GM13977 (cell line): ENCODE results near the gene PTP4A1.

Source experiments
- DNase-seq: peaks from one replicate; pipeline ENCODE4 v3.0.0; 2012; ENCODE audit warnings: low spot score
- in situ Hi-C: fragments of 300-500 bp; cut with MboI; formaldehyde crosslinking; loops from one replicate; pipeline ENCODE4 v1.12.0; 2022; ENCODE audit warnings: low sequenced_read_pairs, low pct_unique_long_range_greater_than_20kb, mixed read lengths, inconsistent platforms; ENCODE audit not compliant: unreplicated experiment
- TF ChIP-seq, protein P1 (sequence below): IDR thresholded peaks from 2 replicates; pipeline ENCODE4 v1.5.1; 2012; ENCODE audit warnings: mild to moderate bottlenecking, control low read depth; ENCODE audit not compliant: insufficient read depth; ENCODE audit errors: extremely low read depth, missing control alignments

The PTP4A1 gene

DNA sequence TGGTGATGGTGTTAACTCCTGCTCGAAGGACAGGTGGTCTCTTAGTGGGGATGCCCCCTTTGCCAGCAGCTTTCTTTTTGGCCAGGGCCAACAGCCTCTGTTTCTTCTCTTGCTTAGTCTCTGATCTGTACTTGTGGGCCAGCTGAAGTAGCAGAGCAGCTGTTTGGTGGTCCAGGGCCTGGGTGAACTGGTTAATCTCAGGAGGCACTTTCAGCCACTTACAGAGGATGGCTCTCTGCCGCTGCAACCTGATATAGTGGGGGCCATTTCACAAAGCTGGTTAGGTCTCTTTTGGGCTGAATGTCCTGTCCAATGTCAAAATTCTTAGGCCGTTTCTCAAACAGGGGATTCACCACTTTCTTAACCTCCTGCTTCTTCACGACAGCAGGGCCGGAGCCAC is 23.2 kb upstream of the PTP4A1 start:
- TF ChIP-seq, protein P1, sequence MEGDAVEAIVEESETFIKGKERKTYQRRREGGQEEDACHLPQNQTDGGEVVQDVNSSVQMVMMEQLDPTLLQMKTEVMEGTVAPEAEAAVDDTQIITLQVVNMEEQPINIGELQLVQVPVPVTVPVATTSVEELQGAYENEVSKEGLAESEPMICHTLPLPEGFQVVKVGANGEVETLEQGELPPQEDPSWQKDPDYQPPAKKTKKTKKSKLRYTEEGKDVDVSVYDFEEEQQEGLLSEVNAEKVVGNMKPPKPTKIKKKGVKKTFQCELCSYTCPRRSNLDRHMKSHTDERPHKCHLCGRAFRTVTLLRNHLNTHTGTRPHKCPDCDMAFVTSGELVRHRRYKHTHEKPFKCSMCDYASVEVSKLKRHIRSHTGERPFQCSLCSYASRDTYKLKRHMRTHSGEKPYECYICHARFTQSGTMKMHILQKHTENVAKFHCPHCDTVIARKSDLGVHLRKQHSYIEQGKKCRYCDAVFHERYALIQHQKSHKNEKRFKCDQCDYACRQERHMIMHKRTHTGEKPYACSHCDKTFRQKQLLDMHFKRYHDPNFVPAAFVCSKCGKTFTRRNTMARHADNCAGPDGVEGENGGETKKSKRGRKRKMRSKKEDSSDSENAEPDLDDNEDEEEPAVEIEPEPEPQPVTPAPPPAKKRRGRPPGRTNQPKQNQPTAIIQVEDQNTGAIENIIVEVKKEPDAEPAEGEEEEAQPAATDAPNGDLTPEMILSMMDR, result no peak
- no peak for DNase-seq
- in situ Hi-C loops, result no loop called here

GRCh38 chr6:63553208-63553607 is 19.1 kb upstream of the PTP4A1 start:
- in situ Hi-C loops, result loop anchor here (25.0 kb wide), 1 partner anchor 191 kb away; no protein-coding TSS in a partner anchor
- TF ChIP-seq, protein P1, result no peak

GRCh38 chr6:63553900-63554299 is 18.4 kb upstream of the PTP4A1 start:
- in situ Hi-C loops, result loop anchor here (25.0 kb wide), 1 partner anchor 192 kb away; no protein-coding TSS in a partner anchor

More at GRCh38 chr6:63553208-63553607, 19.1 kb upstream of the PTP4A1 start:
- peak; percentile 43 for DNase-seq

DNA sequence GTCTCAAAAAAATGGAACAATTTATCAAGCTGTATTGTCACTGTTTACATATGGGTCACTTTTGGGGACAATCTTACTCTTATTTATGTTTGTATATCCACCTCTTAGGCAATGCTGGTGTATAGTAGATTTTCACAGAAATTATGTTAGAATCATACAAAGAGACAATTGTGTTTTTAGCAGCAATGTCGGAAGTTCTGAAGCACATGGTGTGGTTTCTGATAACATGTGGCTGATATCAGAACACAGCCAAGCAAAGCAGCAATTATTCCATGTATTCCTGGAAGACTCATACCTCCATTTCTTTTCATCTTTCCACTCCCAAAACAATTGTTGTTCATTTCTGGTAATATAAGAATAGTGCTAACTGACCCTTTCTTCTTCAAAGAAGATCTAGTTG is 17.5 kb upstream of the PTP4A1 start:
- in situ Hi-C loops, result loop anchor here (25.0 kb wide), 1 partner anchor 192 kb away; no protein-coding TSS in a partner anchor
- DNase-seq, result no peak
- TF ChIP-seq, protein P1, result no peak

More at GRCh38 chr6:63553900-63554299, 18.4 kb upstream of the PTP4A1 start:
- TF ChIP-seq, protein P1, result no peak
- DNase-seq, result no peak

DNA sequence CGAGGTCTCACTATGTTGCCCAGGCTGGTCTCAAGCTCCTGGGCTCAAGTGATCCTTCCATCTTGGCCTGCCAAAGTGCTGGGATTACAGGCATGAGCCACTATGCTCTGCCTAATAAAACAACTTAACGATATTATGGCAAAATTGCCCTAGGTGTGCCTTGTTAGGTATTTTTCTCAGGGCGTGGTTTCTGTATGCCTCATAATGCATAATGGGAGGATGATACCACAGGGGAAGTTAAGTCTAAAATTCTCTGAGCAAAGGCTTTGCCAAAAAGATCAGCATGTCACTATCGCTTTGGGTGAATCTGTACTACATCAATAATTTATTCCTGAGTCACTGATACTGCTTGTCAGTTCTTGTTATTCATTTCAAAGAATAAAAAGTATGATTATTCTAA is 15.9 kb upstream of the PTP4A1 start:
- DNase-seq, result no peak
- TF ChIP-seq, protein P1, result no peak
- in situ Hi-C loops, result loop anchor here (25.0 kb wide), 1 partner anchor 194 kb away; no protein-coding TSS in a partner anchor

- TF ChIP-seq, protein P1, result no peak
- DNase-seq, result no peak
- in situ Hi-C loops, result loop anchor here (25.0 kb wide), 1 partner anchor 196 kb away; no protein-coding TSS in a partner anchor
Measured at GRCh38 chr6:63558278-63558677, 14.0 kb upstream of the PTP4A1 start.
